Limb (tissue), 2 donors: ENCODE results near the gene CLCA1.

ENCODE experiments used
- DNase-seq, 2 donors: peaks; one replicate each; pipeline ENCODE4 v3.0.0-alpha.2; 2016; ENCODE audit errors: extremely low spot score in 2 of 2

CLCA1 gene

GRCh38 chr1:86546787-86547221 lies 78.1 kb downstream of the CLCA1 start, which contains the start of gene CLCA4:
CLCA4 (plus strand) TSS chr1:86547078; CDS start chr1:86547120, 42 bp downstream.
- DNase-seq, result no peak

GRCh38 chr1:86548839-86549238 lies 80.1 kb downstream of the CLCA1 start:
- no peak for DNase-seq
